GM18907 (cell line): ENCODE measurements around the gene AQP12B.

Source experiments
- ATAC-seq: cut with Tn5 transposase; IDR thresholded peaks from one replicate; pipeline ENCODE4 v1.9.1; 2021; ENCODE audit warnings: mild to moderate bottlenecking, moderate library complexity; ENCODE audit not compliant: unreplicated experiment

Gene AQP12B

GRCh38 chr2:240718896-240719490 is 36.3 kb upstream of the AQP12B start:
- ATAC-seq = no peak

- no peak for ATAC-seq
Measured at GRCh38 chr2:240717681-240718581, 35.2 kb upstream of the AQP12B start.

DNA sequence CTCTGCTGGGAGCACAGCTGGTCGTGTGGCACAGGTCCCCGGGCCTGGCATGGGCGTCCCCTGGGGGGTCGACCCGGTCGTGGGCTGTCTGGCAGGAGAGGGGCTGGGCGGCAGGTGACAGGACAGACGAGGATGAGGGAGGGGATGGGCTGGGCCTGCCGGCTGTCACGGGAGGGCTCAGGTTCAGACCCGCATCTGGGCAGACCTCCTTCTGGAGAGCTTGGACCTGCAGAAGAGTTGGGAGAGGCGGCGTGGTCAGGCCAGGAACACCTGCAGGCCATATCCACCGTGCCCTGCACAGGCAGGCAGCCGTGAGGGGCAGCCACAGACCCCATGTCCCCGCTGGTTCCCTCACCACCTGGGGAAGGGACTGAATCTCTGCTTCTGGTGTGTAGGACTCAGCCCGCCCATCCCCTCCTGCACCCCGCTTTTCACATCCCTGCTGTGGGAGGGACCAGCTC is 34.5 kb upstream of the AQP12B start:
- no peak for ATAC-seq

DNA sequence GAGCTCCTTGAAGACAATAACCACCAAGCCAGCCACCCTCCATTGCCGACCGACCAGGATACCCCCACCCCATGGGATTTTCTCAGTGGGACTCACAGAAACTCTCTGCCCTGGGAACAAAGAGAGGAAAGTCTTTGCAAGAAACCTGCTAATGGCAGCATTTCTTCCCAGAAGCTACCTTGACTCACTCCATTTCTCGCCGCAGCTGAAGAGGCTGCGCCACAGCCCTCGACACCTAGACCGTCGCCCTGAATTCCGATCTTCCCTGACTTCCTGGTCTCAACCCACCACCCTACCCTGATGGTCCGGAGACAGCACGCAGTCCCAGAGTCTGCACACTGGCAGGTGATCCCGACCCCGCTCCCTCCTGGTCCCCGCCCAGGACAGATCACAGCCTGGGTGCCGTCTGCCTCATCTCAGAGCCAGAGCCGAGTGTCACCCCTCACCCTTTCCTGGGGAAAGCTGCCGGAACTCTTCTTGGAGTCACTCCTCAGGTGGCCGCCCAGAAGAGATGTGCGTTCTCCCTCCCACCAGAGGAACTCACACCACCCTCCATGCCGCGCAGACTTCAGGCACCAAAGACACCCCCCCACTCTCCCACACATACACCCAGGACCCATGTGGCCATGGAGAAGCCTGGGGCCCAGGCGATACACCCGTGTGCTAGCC is 33.6 kb upstream of the AQP12B start:
- ATAC-seq = no peak

GRCh38 chr2:240714747-240715725 is 32.4 kb upstream of the AQP12B start:
- no peak for ATAC-seq

DNA sequence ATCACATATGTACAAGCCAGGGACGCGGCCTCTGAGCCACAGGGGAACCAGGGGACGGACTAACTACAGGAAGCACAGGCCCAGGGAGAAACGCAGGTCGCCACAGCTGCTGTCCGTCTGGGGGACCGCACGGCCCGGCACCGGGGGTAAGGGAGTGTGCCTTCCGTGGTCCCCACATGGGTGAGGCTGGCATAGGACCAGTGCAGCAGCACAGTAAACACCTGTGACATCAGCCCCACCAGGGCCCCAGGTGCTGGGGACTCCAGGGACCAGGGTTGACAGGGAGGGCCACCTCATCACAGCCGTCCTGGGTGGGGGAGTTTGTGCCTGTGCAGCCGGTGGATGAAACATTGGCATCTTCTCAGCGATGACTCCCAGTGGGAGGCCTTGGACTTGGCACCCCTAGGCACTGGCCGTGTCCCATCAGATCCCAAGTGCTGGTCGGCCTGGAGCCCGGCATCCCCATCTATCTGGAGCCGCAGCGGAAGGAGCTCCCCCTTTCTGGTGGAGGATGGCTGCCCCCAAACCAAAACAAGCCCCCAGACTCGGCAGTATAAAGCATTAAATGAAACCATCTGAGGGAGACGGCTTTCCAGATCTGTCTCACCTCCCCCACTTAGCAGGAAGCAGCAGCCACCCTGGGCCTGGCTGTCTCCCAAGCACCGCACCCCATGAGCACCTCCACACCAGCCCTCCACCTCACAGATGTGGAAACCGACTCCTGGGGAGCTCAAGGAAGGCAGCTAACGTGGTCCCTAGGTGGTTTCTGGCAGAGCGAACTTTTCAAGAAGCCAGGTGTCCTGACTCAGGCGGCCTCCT is 31.5 kb upstream of the AQP12B start:
- no peak for ATAC-seq

- no peak for ATAC-seq
Measured at GRCh38 chr2:240713071-240713927, 30.6 kb upstream of the AQP12B start.

DNA sequence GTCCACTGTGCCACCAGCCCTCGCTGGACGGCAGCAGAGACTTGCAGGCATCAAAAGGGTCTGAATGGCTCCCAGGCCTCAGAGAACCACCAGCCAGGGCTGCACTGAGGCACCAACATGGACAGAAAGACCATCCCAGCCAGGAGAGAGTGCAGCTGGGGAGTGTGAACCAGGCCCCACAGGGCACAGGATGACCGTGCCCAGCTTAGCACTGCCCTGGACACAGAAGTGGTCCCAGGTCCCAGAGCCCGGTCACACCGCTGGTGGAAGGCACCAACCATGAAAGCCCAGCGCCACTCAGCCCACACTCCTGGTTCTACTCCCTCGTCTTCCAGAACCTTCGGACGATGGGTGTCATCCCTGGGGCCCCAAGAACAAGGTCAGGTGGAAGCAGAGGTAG is 29.4 kb upstream of the AQP12B start:
- no peak for ATAC-seq

- ATAC-seq = no peak
Measured at GRCh38 chr2:240711701-240712100, 29.0 kb upstream of the AQP12B start.

GRCh38 chr2:240711296-240711695 is 28.6 kb upstream of the AQP12B start:
- ATAC-seq = no peak

DNA sequence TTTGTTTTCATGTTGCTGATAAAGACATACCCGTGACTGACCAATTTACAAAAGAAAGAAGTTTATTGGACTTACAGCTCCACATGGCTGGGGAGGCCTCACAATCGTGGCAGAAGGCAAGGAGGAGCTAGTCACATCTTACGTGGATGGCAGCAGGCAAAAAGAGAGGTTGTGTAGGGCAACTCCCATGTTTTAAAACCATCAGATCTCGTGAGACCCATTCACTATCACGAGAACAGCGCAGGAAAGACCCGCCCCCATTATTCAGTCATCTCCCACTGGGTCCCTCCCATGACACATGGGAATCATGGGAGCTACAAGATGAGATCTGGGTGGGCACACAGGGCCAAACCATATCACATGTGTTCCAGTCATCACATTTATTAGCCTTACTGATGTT is 25.8 kb upstream of the AQP12B start:
- no peak for ATAC-seq

- ATAC-seq = no peak
Measured at GRCh38 chr2:240707821-240708220, 25.1 kb upstream of the AQP12B start.

GRCh38 chr2:240707043-240707756 is 24.5 kb upstream of the AQP12B start:
- no peak for ATAC-seq

GRCh38 chr2:240705204-240705791 is 22.6 kb upstream of the AQP12B start:
- no peak for ATAC-seq

DNA sequence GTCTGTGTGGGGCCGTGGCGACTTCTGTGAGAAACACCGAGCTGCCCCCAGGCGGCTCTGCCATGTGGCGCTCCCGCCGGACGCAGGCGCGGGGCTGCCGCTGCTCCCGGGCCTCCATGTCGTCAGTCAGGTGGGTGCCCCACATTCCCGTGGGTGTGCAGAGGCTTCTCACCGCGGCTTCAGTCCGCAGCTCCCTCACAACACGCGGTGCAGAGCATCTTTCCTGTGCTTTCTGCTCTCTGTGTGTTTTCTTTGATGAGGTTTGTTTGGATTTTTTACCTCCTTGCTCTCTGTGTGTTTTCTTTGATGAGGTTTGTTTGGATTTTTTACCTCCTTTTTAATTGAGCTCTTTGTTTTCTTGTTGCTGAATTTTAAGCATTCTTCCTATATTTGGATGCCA is 22.0 kb upstream of the AQP12B start:
- no peak for ATAC-seq

- ATAC-seq = no peak
Measured at GRCh38 chr2:240703417-240704341, 21.0 kb upstream of the AQP12B start.

DNA sequence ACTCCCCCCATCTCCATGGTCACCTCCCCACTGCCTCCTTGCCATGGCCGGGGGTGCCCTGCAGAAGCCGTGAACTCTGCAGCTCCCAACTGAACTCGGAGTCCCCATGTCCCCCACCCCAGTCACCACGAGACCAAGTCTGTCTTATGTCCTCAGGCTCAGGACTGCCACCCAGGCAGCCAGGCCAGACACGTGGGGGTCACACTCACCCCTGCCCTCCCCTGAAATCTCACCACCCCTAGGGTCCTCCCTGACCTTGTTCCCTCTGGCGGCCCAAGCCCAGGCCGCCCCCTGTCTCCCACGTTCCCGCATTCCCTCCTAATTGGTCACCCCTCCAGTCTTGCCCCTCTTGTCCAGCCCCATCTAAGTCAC is 19.9 kb upstream of the AQP12B start:
- ATAC-seq = no peak
